SU-DHL-6 (cell line): ENCODE results near the gene IGFBP4.

Experiments
- H2AFZ ChIP-seq: fragments of 200-600 bp; sonication (generic); 2 replicates; pipeline ENCODE4 v1.6.1; 2014; ENCODE audit warnings: low read depth, mild to moderate bottlenecking, moderate library complexity, mixed read lengths, antibody characterized with exemption, low read length; ENCODE audit not compliant: severe bottlenecking
- H3F3A ChIP-seq: fragments of 200-600 bp; shearing (Covaris generic); 2 replicates; pipeline ENCODE4 v1.6.0; 2016; ENCODE audit warnings: antibody characterized with exemption, mild to moderate bottlenecking; ENCODE audit not compliant: insufficient read depth
- H3K27ac ChIP-seq: fragments of 200-600 bp; sonication (generic); 2 replicates; pipeline ENCODE4 v1.5.1; 2016; ENCODE audit warnings: low read depth, mild to moderate bottlenecking, low read length, moderate library complexity, mixed read lengths
- H3K27me3 ChIP-seq: fragments of 200-600 bp; sonication (generic), shearing (Covaris generic); 2 replicates; pipeline ENCODE4 v1.6.0; 2014; ENCODE audit warnings: mild to moderate bottlenecking, low read length
- H3K36me3 ChIP-seq: fragments of 200-600 bp; sonication (generic); 2 replicates; pipeline ENCODE4 v1.6.1; 2014; ENCODE audit warnings: mild to moderate bottlenecking, low read length, mixed read lengths
- H3K4me2 ChIP-seq: fragments of 300-600, 200-600 bp; shearing (Covaris generic), sonication (generic); 2 replicates; pipeline ENCODE4 v1.6.0; 2014; ENCODE audit warnings: low read length, low read depth, mild to moderate bottlenecking; ENCODE audit not compliant: poor library complexity, severe bottlenecking
- H3K4me3 ChIP-seq: fragments of 200-600 bp; sonication (generic); 2 replicates; pipeline ENCODE4 v1.5.1; 2014; ENCODE audit warnings: antibody characterized with exemption, low read length, mild to moderate bottlenecking, mixed read lengths; ENCODE audit not compliant: insufficient read depth, poor library complexity, severe bottlenecking
- H3K79me2 ChIP-seq: fragments of 200-600 bp; sonication (generic); 2 replicates; pipeline ENCODE4 v1.6.1; 2014; ENCODE audit warnings: mild to moderate bottlenecking, low read length, moderate library complexity; ENCODE audit not compliant: insufficient read depth
- H3K9ac ChIP-seq: fragments of 200-600 bp; sonication (generic); 2 replicates; pipeline ENCODE4 v1.7.0; 2014; ENCODE audit warnings: mild to moderate bottlenecking, low read length
- H3K9me2 ChIP-seq: fragments of 200-600 bp; sonication (generic); replicated peaks from 2 replicates; pipeline ENCODE4 v1.6.1; 2014; ENCODE audit warnings: low read length; ENCODE audit not compliant: insufficient read depth
- H3K9me3 ChIP-seq: fragments of 200-600 bp; sonication (generic); 2 replicates; pipeline ENCODE4 v1.6.1; 2014; ENCODE audit warnings: low read length, mixed read lengths; ENCODE audit not compliant: insufficient read depth
- H4K20me1 ChIP-seq: fragments of 200-600 bp; sonication (generic); 2 replicates; pipeline ENCODE4 v1.6.1; 2014; ENCODE audit warnings: low read depth, mild to moderate bottlenecking, antibody characterized with exemption, low read length, moderate library complexity, mixed read lengths
- EZH2phosphoT487 ChIP-seq: fragments of 200-600 bp; sonication (generic), shearing (Covaris generic); conservative IDR thresholded peaks from 2 replicates; pipeline ENCODE4 v1.6.1; 2018; ENCODE audit warnings: mild to moderate bottlenecking, antibody characterized with exemption, low read length, moderate library complexity, mixed read lengths
- TF ChIP-seq, protein P1 (sequence below): fragments of 200-600 bp; sonication (generic); IDR thresholded peaks from one replicate; pipeline ENCODE4 v1.5.1; 2017; ENCODE audit warnings: antibody characterized with exemption, mild to moderate bottlenecking, low read length, moderate library complexity; ENCODE audit not compliant: insufficient read depth, poor library complexity, severe bottlenecking

Gene IGFBP4

GRCh38 chr17:40469805-40470675 lies 26.8 kb downstream of the IGFBP4 start:
- no peaks in the 10 kb centered on the region for H3K9me2 ChIP-seq
- no peak overlapping the region for H3K4me2 ChIP-seq
- no peaks in the 10 kb centered on the region for H3K36me3 ChIP-seq
- no peak for TF ChIP-seq EZH2phosphoT487
- TF ChIP-seq, protein P1, sequence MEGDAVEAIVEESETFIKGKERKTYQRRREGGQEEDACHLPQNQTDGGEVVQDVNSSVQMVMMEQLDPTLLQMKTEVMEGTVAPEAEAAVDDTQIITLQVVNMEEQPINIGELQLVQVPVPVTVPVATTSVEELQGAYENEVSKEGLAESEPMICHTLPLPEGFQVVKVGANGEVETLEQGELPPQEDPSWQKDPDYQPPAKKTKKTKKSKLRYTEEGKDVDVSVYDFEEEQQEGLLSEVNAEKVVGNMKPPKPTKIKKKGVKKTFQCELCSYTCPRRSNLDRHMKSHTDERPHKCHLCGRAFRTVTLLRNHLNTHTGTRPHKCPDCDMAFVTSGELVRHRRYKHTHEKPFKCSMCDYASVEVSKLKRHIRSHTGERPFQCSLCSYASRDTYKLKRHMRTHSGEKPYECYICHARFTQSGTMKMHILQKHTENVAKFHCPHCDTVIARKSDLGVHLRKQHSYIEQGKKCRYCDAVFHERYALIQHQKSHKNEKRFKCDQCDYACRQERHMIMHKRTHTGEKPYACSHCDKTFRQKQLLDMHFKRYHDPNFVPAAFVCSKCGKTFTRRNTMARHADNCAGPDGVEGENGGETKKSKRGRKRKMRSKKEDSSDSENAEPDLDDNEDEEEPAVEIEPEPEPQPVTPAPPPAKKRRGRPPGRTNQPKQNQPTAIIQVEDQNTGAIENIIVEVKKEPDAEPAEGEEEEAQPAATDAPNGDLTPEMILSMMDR = no peak
- no peak overlapping the region for H3K27ac ChIP-seq
- H3K4me3 ChIP-seq = no peak overlapping the region
- no peak overlapping the region for H2AFZ ChIP-seq
- no peaks in the 10 kb centered on the region for H3K79me2 ChIP-seq
- no peak overlapping the region for H3K9ac ChIP-seq
- H3K27me3 ChIP-seq = no peaks in the 10 kb centered on the region
- H4K20me1 ChIP-seq = no peaks in the 10 kb centered on the region
- H3F3A ChIP-seq = no peaks in the 10 kb centered on the region
- no peaks in the 10 kb centered on the region for H3K9me3 ChIP-seq

DNA sequence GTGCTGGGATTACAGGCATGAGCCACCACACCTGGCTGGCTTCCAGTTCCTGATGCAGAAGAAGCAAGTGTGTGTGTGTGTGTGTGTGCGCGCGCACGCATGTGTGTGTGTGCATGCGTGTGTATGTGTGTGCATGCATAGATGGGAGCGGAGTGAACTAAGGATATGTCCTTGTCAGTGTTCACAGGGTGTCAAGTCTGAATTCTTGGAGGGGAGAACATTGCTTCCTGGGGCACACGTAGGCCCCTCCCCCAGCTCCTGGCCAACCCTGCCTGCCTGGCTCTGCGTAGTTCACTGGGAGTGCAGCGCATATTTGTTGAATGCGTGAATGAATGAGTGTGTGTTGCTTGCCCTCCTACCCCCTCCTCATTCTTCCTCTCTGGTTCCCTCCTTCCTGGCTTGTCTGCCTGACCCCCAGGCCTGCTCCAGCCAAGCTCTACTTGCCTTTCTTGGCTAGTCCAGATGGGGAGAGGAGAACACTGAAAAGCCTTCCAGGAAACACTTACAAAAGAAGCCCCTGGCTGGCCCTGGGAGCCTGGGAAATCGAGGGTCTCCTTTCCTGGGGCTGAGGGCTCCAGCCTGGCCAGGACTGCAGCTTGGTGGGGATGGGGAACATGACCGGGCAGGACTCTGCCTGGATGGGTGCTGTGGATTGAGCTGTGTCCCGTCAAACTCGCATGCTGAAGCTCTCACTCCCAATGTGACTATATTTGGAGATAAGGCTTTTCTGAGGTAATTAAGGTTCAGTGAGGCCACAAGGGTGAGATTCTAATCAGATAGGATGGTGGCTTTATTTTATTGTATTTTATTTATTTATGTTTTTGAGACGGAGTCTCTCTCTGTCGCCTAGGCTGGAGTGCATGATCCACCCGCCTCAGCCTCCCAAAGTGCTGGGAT lies 27.9 kb downstream of the IGFBP4 start:
- Histone ChIP-seq H3K9me2 (no peaks in the 10 kb centered on the region), H3K4me2 (no peak overlapping the region), H3K9me3 (no peaks in the 10 kb centered on the region), H3K79me2 (no peaks in the 10 kb centered on the region), H4K20me1 (no peaks in the 10 kb centered on the region), H3K27ac (no peak overlapping the region), H3F3A (no peaks in the 10 kb centered on the region), H3K4me3 (no peak overlapping the region), H2AFZ (no peak overlapping the region), H3K9ac (no peak overlapping the region), H3K36me3 (no peaks in the 10 kb centered on the region), H3K27me3 (no peaks in the 10 kb centered on the region)
- no peak for TF ChIP-seq EZH2phosphoT487
- TF ChIP-seq, protein P1 = no peak

GRCh38 chr17:40471846-40472732 lies 28.8 kb downstream of the IGFBP4 start:
- no peak overlapping the region for H3K27ac ChIP-seq
- H3K27me3 ChIP-seq = no peaks in the 10 kb centered on the region
- H3K9me2 ChIP-seq = no peaks in the 10 kb centered on the region
- no peaks in the 10 kb centered on the region for H3F3A ChIP-seq
- no peaks in the 10 kb centered on the region for H3K79me2 ChIP-seq
- no peak overlapping the region for H3K4me3 ChIP-seq
- no peaks in the 10 kb centered on the region for H4K20me1 ChIP-seq
- TF ChIP-seq, protein P1 = no peak
- no peak for TF ChIP-seq EZH2phosphoT487
- H3K4me2 ChIP-seq = no peak overlapping the region
- no peak overlapping the region for H2AFZ ChIP-seq
- H3K9me3 ChIP-seq = no peaks in the 10 kb centered on the region
- H3K36me3 ChIP-seq = no peaks in the 10 kb centered on the region
- H3K9ac ChIP-seq = no peak overlapping the region
